Cortex of kidney (tissue), 1 donor: Measurements from ENCODE around the gene SBF1.

Experiments used
- DNase-seq: peaks from one replicate; lab custom pipeline; 2025; lab: John Stamatoyannopoulos, UW

The SBF1 gene

GRCh38 chr22:50486561-50487289, 11.9 kb upstream of the SBF1 start, which contains the start of gene MIOX:
Gene MIOX, plus strand, starts transcription at chr22:50486859. Its CDS starts 39 bp downstream, at chr22:50486898.
- DNase-seq, result no peak

GRCh38 chr22:50485221-50486131, 10.6 kb upstream of the SBF1 start:
- no peak for DNase-seq

- no peak for DNase-seq
These were observed 9.4 kb upstream of the SBF1 start for GRCh38 chr22:50483977-50484853.

- DNase-seq, result no peak
These were observed 8.7 kb upstream of the SBF1 start for GRCh38 chr22:50483556-50483955.

GRCh38 chr22:50483106-50483505, 8.3 kb upstream of the SBF1 start:
- DNase-seq, result no peak

- no peak for DNase-seq
These were observed 7.6 kb upstream of the SBF1 start for GRCh38 chr22:50482107-50483074.

- DNase-seq, result no peak
These were observed 6.7 kb upstream of the SBF1 start, which contains the start of gene ADM2 for GRCh38 chr22:50481440-50482106. Gene ADM2, plus strand, starts transcription at chr22:50481543. Its CDS starts 305 bp downstream, at chr22:50481848.

GRCh38 chr22:50481045-50481439, 6.2 kb upstream of the SBF1 start:
- DNase-seq, result no peak

GRCh38 chr22:50479721-50480120, 4.9 kb upstream of the SBF1 start:
- DNase-seq, result no peak

- DNase-seq, result no peak
These were observed 3.1 kb upstream of the SBF1 start for GRCh38 chr22:50477923-50478322.

- DNase-seq, result no peak
These were observed 2.0 kb upstream of the SBF1 start for GRCh38 chr22:50476868-50477267.

GRCh38 chr22:50475652-50476002, 792 bp upstream of the SBF1 start:
- DNase-seq, result no peak

- no peak for DNase-seq
These were observed 772 bp downstream of the SBF1 start for GRCh38 chr22:50473855-50474671.

GRCh38 chr22:50473088-50473487, 1.7 kb downstream of the SBF1 start:
- no peak for DNase-seq

- no peak for DNase-seq
These were observed 2.9 kb downstream of the SBF1 start for GRCh38 chr22:50471962-50472361.

- DNase-seq, result no peak
These were observed 3.5 kb downstream of the SBF1 start for GRCh38 chr22:50471197-50471847.

- DNase-seq, result no peak
These were observed 4.3 kb downstream of the SBF1 start for GRCh38 chr22:50470491-50470890.

- no peak for DNase-seq
These were observed 5.2 kb downstream of the SBF1 start for GRCh38 chr22:50469377-50470305.
